SK-N-SH treated with all-trans-retinoic acid at 6 μM for 48 hours (cell line): ENCODE data around the gene SEC14L2.

ENCODE experiments used
- ESRRG ChIP-seq: fragments of 250-450 bp; sonication (Bioruptor Pico); IDR thresholded peaks from 2 replicates; pipeline ENCODE4 v1.6.1; 2021; ENCODE audit warnings: mild to moderate bottlenecking
- OSR1 ChIP-seq: fragments of 250-450 bp; sonication (Bioruptor Pico); IDR thresholded peaks from 2 replicates; pipeline ENCODE4 v1.8.0; 2022; ENCODE audit warnings: moderate library complexity, mild to moderate bottlenecking, inconsistent platforms
- PPARA ChIP-seq: fragments of 250-450 bp; sonication (Bioruptor Pico); IDR thresholded peaks from 2 replicates; pipeline ENCODE4 v1.5.0; 2020; ENCODE audit warnings: mild to moderate bottlenecking, borderline replicate concordance
- RARB ChIP-seq: fragments of 250-450 bp; sonication (Bioruptor Pico); IDR thresholded peaks from 2 replicates; pipeline ENCODE4 v1.8.0; 2021; ENCODE audit warnings: mild to moderate bottlenecking, moderate library complexity
- TCF4 ChIP-seq: fragments of 250-450 bp; sonication (Bioruptor Pico); IDR thresholded peaks from 2 replicates; pipeline ENCODE4 v1.8.0; 2021; ENCODE audit warnings: mild to moderate bottlenecking, moderate library complexity, borderline replicate concordance
- TOX ChIP-seq: fragments of 250-450 bp; sonication (Bioruptor Pico); IDR thresholded peaks from 2 replicates; pipeline ENCODE4 v1.8.0; 2021; ENCODE audit warnings: mild to moderate bottlenecking, moderate library complexity, borderline replicate concordance
- ZC3H10 ChIP-seq: fragments of 250-450 bp; sonication (Bioruptor Pico); IDR thresholded peaks from 2 replicates; pipeline ENCODE4 v1.5.1; 2021; ENCODE audit warnings: mild to moderate bottlenecking, moderate library complexity
- ZFP3 ChIP-seq: fragments of 250-450 bp; sonication (Bioruptor Pico); IDR thresholded peaks from 2 replicates; pipeline ENCODE4 v1.5.0; 2020; ENCODE audit warnings: mild to moderate bottlenecking, moderate library complexity
- ZFP30 ChIP-seq: fragments of 450-650 bp; formaldehyde crosslinking; IDR thresholded peaks from 2 replicates; pipeline ENCODE4 v1.5.0; 2022; ENCODE audit warnings: mild to moderate bottlenecking, moderate library complexity
- ZNF70 ChIP-seq: fragments of 450-650 bp; formaldehyde crosslinking; IDR thresholded peaks from 2 replicates; pipeline ENCODE4 v1.5.0; 2020; ENCODE audit warnings: mild to moderate bottlenecking, moderate library complexity
- ZNF8 ChIP-seq: fragments of 450-650 bp; formaldehyde crosslinking; IDR thresholded peaks from 2 replicates; pipeline ENCODE4 v1.5.0; 2020; ENCODE audit warnings: mild to moderate bottlenecking, moderate library complexity
- TF ChIP-seq, protein P1 (sequence below): fragments of 250-450 bp; sonication (Bioruptor Pico); IDR thresholded peaks from 2 replicates; pipeline ENCODE4 v1.8.0; 2020; ENCODE audit warnings: mild to moderate bottlenecking, moderate library complexity, borderline replicate concordance
- TF ChIP-seq, protein P2 (sequence below): fragments of 250-450 bp; sonication (Bioruptor Pico); IDR thresholded peaks from 2 replicates; pipeline ENCODE4 v1.5.0; 2020; ENCODE audit warnings: mild to moderate bottlenecking, moderate library complexity
- TF ChIP-seq, protein P3 (sequence below): fragments of 250-450 bp; sonication (Bioruptor Pico); IDR thresholded peaks from 2 replicates; pipeline ENCODE4 v1.5.1; 2020; ENCODE audit warnings: low read depth, mild to moderate bottlenecking, moderate library complexity

DNA sequence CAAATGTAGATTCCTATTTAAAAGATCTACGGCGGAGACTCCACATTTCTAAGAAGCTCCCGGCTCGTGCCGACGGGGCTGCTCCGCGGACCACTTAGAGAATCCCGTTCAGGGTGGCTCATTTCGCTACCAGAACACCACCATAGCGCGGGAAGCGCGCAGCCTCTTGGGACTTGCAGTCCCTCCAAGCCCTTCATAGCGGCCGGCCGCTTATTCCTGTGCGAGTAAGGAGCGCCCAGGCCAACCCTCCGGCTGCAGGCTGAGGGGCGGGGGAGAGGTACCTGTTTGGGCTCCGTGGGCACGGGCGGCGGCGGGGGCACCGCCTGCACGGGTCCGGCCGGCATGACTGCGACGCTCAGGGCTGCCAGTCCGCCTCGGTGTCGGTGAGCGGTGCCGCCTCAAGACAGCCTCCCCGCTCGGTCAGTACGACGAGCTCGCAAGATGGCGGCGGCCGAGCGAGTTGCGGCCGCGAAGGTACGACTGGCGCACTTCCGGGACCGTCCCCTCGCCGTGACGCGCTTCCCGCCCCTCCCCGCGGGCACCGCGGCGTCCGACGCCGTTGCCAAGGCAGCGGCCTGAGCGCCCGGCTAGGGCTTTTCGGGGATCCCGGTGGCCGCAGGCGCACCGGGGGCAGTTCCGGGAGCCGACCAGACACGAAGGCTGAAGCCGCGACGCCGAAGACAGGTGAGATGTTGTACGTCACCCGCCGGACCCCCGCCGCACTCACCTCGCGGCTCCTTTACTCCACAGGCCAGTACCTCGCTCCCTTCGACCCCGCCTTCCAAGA is 40.2 kb upstream of the SEC14L2 start, which contains the start of the genes CCDC157 and SF3A1:
- no peak for TF ChIP-seq ZFP30 (CRISPR knock-in tag)
- no peak for TF ChIP-seq TCF4
- no peak for TF ChIP-seq ESRRG (CRISPR knock-in tag)
- TF ChIP-seq, protein P1, sequence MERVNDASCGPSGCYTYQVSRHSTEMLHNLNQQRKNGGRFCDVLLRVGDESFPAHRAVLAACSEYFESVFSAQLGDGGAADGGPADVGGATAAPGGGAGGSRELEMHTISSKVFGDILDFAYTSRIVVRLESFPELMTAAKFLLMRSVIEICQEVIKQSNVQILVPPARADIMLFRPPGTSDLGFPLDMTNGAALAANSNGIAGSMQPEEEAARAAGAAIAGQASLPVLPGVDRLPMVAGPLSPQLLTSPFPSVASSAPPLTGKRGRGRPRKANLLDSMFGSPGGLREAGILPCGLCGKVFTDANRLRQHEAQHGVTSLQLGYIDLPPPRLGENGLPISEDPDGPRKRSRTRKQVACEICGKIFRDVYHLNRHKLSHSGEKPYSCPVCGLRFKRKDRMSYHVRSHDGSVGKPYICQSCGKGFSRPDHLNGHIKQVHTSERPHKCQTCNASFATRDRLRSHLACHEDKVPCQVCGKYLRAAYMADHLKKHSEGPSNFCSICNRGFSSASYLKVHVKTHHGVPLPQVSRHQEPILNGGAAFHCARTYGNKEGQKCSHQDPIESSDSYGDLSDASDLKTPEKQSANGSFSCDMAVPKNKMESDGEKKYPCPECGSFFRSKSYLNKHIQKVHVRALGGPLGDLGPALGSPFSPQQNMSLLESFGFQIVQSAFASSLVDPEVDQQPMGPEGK (CRISPR knock-in tag), result no peak
- TF ChIP-seq PPARA, result no peak
- TF ChIP-seq, protein P2, sequence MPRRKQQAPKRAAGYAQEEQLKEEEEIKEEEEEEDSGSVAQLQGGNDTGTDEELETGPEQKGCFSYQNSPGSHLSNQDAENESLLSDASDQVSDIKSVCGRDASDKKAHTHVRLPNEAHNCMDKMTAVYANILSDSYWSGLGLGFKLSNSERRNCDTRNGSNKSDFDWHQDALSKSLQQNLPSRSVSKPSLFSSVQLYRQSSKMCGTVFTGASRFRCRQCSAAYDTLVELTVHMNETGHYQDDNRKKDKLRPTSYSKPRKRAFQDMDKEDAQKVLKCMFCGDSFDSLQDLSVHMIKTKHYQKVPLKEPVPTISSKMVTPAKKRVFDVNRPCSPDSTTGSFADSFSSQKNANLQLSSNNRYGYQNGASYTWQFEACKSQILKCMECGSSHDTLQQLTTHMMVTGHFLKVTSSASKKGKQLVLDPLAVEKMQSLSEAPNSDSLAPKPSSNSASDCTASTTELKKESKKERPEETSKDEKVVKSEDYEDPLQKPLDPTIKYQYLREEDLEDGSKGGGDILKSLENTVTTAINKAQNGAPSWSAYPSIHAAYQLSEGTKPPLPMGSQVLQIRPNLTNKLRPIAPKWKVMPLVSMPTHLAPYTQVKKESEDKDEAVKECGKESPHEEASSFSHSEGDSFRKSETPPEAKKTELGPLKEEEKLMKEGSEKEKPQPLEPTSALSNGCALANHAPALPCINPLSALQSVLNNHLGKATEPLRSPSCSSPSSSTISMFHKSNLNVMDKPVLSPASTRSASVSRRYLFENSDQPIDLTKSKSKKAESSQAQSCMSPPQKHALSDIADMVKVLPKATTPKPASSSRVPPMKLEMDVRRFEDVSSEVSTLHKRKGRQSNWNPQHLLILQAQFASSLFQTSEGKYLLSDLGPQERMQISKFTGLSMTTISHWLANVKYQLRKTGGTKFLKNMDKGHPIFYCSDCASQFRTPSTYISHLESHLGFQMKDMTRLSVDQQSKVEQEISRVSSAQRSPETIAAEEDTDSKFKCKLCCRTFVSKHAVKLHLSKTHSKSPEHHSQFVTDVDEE (CRISPR knock-in tag), result no peak
- no peak for TF ChIP-seq RARB (CRISPR knock-in tag)
- TF ChIP-seq OSR1 (CRISPR knock-in tag), result no peak
- TF ChIP-seq ZNF8 (CRISPR knock-in tag), result no peak
- TF ChIP-seq, protein P3, sequence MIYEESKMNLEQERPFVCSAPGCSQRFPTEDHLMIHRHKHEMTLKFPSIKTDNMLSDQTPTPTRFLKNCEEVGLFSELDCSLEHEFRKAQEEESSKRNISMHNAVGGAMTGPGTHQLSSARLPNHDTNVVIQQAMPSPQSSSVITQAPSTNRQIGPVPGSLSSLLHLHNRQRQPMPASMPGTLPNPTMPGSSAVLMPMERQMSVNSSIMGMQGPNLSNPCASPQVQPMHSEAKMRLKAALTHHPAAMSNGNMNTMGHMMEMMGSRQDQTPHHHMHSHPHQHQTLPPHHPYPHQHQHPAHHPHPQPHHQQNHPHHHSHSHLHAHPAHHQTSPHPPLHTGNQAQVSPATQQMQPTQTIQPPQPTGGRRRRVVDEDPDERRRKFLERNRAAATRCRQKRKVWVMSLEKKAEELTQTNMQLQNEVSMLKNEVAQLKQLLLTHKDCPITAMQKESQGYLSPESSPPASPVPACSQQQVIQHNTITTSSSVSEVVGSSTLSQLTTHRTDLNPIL (CRISPR knock-in tag), result no peak
- TF ChIP-seq ZNF70, result no peak
- no peak for TF ChIP-seq TOX (CRISPR knock-in tag)
- TF ChIP-seq ZFP3 (CRISPR knock-in tag), result no peak
- no peak for TF ChIP-seq ZC3H10
